ENCODE results near the gene NTN1.

NTN1 gene

GRCh38 chr17:9166788-9167187 lies 145.5 kb downstream of the NTN1 start:
- DNase-seq (ENCODE audit: low spot score) = no peak

- DNase-seq (ENCODE audit: low spot score) = no peak
Observed at GRCh38 chr17:9167379-9167778, 146.1 kb downstream of the NTN1 start.

DNA sequence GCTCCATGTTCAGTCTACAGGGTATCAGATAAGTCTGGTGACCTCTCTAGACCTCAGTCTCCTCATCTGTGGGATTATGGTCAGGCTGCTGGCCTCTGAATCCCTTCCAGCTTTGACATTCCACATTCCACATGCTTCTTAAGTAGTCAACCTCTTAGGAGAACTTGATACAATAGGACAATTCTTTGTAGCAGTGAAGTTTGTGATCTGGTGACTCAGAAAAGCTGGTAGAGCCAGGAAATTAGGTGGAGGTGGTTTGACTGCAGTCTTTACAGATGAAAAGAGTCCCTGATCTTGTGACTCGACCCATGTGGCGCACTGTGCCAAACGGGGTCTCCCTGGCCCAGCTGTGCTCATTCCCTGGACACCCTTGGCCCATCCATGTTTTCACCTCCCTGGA lies 147.8 kb downstream of the NTN1 start:
- no peak for DNase-seq (ENCODE audit: low spot score)

- no peak for DNase-seq (ENCODE audit: low spot score)
Observed at GRCh38 chr17:9170336-9170735, 149.0 kb downstream of the NTN1 start.

GRCh38 chr17:9170853-9171252 lies 149.5 kb downstream of the NTN1 start:
- no peak for DNase-seq (ENCODE audit: low spot score)

DNA sequence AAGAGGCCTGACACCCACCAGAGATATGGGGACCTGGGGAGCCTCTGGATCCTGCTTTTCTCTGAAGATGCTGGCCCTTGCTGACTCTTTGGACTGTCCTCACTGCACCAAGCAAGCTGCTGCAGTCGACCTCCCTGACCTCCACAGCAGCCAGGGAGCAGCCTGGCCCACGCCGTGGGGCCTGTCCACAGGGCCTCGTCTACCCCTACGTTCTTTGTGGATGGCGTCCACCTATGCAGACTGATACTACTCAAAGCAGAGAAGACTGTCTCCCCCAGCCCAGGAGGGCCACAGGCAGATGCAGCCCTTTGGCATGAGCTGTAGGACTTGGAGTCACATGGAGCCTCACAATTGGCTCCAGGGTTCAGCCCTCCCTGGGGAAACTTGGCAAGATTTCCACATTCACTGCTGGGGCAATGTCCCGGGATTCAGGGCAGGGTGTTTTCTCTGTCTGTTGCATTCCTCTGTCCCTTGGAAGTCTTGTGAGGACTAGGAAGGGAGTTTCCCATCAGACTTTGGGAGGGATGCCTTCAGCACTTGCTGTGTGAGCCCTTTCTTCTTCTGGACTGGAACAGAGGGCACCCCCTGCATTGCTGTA lies 152.2 kb downstream of the NTN1 start:
- no peak for DNase-seq (ENCODE audit: low spot score)

DNA sequence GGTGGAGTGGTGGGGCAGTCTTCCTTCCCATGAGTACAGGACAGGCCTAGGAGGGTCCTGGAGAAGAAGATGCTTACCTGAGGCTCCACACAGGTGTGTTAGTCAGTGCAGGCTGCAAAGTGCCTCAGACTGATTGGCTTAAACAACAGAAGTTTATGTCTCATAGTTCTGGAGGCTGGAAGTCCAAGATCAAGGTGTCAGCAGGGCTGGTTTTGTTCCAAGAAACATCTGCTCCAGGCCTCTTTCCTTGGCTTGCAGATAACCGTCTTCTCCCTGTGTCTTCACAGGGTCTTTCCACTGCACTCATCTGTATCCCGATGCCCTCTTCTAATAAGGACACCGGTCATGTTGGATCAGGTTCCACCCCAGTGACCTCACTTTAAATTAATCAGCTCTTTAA lies 153.0 kb downstream of the NTN1 start:
- no peak for DNase-seq (ENCODE audit: low spot score)

DNA sequence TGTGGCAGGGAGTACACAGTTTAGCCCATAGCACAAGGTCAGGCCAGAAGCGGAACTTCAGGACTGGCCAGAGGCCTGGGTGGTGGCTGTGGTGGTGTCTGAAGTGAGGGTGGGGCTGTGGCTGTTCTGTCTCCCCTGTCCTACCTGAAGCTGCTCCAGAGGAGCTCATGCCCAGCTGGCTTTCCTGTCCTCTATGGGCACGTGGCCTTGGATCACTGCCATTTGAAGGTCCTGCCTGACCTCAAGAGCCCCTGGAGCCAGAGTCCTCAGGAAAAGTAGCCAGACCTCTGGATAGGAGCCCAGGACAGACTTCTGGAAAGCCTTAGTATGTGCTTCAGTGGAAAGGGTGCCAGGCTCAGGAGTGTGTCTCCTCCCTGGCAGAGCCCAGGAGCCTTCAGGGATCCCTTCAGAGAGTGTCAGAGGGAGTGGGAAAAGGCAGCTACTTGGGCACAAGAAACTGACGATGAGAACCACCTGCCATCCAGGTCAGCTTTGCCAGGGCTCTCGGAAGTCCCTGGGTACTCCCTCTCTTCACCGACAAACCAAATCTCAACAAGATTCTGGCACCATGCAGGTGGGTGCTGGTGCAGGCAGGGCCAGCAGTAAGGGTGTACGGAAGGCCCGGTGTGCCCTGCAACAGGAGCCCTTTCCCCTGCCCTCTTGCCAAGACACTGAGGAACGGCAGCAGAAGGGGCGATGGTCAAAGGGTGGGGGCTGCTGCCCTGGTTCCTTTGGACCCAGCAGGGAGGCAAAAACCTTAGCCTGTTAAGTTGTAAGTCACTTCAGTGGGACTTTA lies 153.7 kb downstream of the NTN1 start:
- DNase-seq (ENCODE audit: low spot score) = no peak

DNA sequence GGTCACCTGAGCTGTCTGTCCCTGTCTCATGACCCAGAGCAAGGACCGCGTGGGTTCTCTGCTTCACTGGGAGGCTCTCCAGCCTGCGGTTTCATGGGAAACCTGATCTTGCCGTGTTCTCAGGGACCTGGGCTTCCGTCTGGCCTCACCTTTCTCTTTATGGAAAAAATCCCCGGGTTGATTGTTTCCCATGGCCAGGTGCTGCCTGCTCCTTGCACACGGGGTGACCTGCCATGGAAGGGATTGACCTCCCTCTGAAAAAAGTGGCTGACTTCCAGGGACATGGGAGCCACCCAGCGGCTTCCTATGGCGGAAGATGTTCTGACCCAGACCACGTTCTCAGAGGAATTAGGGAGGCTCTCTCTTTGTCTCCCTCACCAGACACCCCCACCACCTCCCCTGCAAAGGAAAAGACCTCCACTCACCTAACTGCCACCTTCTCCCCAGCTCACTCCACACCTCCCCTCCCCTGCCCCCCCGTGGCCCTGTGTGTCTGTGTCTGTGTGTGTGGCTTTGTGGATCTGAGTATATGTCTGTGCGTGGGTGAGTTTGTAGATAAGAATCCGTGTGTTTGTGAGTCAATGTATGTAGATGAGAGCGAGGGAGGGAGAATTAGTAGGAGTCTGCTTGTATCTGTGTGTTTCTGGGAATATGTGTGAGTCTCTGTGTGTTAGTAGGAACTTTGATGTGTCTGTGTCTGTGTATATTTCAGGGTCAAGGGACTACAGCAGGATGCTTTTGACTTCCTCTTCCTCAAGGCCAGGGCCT lies 154.6 kb downstream of the NTN1 start:
- DNase-seq (ENCODE audit: low spot score) = no peak

GRCh38 chr17:9177212-9177611 lies 155.9 kb downstream of the NTN1 start:
- no peak for DNase-seq (ENCODE audit: low spot score)

DNA sequence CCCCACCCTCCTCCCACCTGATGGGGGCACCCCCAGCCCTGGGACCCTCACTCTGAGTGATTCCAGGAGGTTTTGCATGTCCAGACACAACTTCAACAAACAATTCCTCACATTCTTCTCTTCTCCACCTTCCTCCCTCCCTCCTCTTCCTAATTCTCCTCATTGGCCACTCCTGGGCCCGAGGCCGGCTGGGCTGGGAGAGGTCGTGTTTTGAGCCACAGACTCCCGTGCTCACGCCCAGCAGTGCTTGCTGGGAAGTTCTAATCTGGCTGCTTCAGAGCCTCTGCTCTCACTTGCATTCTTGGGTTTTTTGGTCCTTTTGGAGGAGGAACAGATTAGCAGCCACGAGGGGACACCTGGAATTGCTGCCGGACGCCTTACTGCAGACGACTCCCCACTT lies 157.0 kb downstream of the NTN1 start:
- DNase-seq (ENCODE audit: low spot score) = no peak

DNA sequence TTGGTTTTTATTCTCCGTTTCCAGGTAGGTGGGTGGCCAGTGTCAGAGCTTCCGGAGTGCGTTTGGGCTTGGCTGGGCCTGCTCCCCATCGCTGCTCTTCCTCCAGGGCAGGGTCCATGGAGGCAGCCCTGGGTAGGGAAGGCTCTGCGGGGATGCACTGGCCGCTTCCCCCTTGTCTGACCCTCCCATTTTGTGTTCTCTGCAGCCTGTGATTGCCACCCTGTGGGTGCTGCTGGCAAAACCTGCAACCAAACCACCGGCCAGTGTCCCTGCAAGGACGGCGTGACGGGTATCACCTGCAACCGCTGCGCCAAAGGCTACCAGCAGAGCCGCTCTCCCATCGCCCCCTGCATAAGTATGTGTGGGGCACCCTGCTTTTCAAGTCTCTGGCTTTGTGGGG lies 158.3 kb downstream of the NTN1 start:
- DNase-seq (ENCODE audit: low spot score) = no peak

- no peak for DNase-seq (ENCODE audit: low spot score)
Observed at GRCh38 chr17:9181640-9182039, 160.3 kb downstream of the NTN1 start.

DNA sequence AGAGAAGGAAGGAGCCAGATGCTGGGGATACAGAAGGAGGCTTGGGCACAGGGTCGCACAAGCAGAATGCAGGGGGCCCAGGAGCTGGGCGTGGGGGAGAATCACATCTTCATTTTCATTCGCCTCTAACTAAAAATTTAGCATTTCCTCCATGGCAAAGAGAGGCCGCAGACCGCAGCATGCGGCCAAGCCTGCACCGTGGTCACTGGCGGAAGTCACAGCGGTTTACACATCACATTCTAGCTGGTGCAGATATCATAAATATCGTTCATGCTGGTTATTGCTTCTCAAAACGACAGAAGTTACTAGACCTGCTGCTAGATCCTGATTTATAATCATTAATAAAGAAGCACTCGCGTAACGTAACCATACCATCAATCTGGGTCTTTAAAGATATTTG lies 162.0 kb downstream of the NTN1 start:
- no peak for DNase-seq (ENCODE audit: low spot score)

- DNase-seq (ENCODE audit: low spot score) = no peak
Observed at GRCh38 chr17:9185142-9185541, 163.8 kb downstream of the NTN1 start.

DNA sequence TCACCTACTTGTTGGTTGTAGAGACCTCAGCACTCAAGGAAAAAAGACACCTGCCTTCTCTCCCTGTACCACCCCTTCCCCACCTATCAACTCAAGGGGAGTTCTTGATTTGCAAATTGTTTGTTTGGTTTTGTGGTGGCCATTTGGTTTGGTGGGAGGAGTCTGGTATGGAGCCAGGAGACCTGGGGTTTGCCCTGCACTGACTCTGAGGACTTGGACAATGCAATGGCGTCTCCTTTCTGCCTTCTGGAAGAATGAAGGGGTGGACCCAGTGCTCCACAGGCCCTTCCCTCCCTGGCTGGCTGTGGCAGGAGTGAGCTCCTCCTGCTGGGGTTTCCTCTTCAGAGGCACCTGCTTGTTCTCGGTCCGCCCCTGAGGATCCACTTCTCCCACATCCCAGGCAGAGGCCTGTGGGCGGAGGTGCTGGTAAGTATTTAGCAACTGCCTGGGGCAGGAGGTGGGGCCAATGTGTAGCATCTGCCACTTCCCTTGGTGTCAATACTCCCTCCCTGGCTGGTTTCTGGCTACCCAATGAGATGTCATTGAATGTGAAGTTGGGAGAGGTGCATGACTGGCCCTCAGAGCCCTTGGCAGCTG lies 164.5 kb downstream of the NTN1 start:
- no peak for DNase-seq (ENCODE audit: low spot score)

- DNase-seq (ENCODE audit: low spot score) = no peak
Observed at GRCh38 chr17:9187828-9188227, 166.5 kb downstream of the NTN1 start.

DNA sequence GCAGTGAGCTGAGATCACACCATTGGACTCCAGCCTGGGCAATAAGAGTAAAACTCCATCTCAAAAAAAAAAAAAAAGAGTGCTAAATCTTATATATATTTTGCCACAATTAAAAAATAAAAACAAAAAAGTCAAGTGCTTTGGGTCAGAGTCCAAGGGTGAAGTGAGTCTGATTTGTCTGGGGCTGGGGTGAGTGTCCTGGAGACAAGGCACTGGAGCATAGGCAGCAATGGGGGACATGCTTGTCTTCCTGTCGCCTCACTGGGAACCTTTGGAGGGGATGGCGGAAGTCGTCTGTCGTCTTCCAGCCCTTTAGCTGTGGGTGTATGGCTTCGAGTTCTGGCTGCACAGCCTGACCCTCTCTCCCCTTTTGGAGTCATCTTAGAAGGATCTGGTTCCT lies 167.1 kb downstream of the NTN1 start:
- DNase-seq (ENCODE audit: low spot score) = no peak

GRCh38 chr17:9189870-9190269 lies 168.6 kb downstream of the NTN1 start:
- DNase-seq (ENCODE audit: low spot score) = no peak

- DNase-seq (ENCODE audit: low spot score) = no peak
Observed at GRCh38 chr17:9192010-9192409, 170.7 kb downstream of the NTN1 start.

DNA sequence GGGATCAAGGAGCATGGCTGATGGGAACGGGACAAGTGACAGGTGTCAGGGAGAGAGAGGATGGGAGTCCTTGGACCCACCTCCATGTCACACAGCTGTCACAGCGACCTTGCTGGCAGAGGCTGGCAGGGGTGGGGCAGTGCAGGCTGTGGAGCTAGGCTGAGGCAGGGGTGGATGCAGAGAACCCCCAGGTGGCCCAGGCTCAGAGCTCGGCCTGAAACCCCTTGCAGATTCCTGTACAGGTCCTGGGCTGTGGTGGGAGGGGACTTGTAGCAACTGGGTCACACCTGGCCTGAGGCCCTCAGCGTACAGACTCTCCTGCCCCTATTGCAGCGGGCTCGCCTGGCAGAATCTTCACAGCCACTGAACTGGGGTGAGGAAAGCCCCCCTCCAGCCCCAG lies 174.1 kb downstream of the NTN1 start:
- DNase-seq (ENCODE audit: low spot score) = no peak

DNA sequence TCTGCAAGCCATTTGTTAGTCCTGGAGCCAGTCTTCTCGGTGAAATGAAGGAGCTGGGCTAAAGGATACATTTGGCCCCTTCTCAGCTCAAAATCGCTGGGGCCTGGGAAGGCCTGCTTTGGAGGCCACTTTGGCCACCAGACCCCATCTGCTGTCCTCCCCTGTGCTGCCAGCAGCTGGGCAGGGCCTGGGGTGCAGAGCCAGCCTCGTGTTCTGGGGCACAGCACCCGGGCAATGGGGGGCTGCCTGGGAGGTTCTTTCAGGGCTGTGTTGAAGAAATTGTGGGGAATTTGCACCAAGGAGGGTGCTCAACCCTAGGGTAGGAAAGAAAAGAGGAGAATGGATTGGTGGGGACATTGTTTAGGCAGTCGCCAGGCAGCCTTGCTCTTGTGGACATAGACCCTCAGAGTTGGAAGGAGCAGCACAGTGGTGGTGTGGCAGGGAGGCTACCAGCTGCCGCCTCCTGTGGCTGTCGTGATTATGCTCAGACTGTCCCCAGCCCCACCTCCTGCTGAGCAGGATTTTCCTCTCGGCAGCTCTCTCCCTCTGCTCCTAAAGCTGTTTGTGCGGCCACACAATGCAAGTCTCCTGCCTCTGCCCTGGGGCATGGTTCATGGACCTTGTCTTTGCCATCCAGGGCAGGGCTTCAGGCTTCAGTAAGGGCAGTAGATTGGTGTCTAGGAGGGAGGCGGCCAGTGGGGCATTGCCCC lies 174.8 kb downstream of the NTN1 start:
- no peak for DNase-seq (ENCODE audit: low spot score)

Measured in hepatic stellate cell (primary cell).